Measurements from ENCODE around the gene INA. TPM values are rescaled to one million over a fixed set of nuclear protein-coding genes. Genes with fewer than 3 reads are reported as not detected.
"Not testable (repeated sequence)": the region's sequence is repeated elsewhere in the genome, so short reads cannot be mapped to it uniquely, and the experiment has no call there.

The INA gene
- polyA plus RNA-seq: not detected

DNA sequence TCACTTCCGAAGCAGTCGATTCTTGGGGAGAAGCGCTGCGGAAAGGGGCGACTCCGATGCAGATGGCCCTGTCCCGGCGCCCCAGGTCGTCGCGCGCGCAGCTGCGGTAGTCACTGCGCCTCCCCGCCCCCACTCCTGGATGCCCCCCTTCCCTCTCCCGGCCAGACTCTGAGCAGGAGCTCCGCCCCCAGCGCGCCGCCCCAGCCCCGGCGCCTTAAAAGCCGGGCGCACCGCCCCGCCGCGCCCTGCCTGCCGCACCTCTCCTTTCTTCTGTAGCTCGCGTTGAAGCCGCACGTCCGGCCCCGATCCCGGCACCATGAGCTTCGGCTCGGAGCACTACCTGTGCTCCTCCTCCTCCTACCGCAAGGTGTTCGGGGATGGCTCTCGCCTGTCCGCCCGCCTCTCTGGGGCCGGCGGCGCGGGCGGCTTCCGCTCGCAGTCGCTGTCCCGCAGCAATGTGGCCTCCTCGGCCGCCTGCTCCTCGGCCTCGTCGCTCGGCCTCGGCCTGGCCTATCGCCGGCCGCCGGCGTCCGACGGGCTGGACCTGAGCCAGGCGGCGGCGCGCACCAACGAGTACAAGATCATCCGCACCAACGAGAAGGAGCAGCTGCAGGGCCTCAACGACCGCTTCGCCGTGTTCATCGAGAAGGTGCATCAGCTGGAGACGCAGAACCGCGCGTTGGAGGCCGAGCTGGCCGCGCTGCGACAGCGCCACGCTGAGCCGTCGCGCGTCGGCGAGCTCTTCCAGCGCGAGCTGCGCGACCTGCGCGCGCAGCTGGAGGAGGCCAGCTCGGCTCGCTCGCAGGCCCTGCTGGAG is at the start of gene INA:
Gene INA, plus strand, starts transcription at position 243 of the 817 bp plus-strand sequence. Its CDS starts 74 bp downstream, at position 317.
- Mint-ChIP-seq H3K27me3 (peaks cover 55% of the 10 kb centered on the region), H3K4me3 (peak within 1 kb of the TSS in 3 of 4 donors; percentile 54 to 79 (median 68)), H3K4me1 (peaks cover 0 to 6% (median 3%) of the 10 kb centered on the region in 3 donors), H3K27ac (peak within 1 kb of the TSS in 1 of 3 donors; percentile 71), H3K36me3 (peaks cover 2% of the 10 kb centered on the region), H3K9me3 (peaks cover 0 to 5% (median 2%) of the 10 kb centered on the region in 3 donors)

DNA sequence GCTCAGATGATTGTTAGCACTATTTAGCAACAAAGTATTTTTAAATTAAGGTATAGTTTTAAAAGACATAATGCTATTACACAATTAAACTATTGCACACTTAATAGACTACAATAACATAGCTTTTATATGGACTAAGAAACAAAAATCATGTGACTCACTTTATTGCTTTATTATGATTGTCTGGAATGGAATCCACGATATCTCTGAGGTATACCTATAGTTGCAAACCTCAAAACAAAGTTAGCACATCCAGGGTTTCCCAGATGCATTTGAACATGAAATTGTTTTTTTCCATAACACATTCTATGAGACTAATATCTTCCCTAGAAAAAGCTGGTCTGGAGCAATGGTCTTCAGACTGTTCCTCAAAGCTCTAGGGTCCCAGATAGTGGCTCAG is 49.5 kb upstream of the INA start:
- Mint-ChIP-seq H3K36me3 (peaks cover 2% of the 10 kb centered on the region), H3K27me3 (peaks cover 1% of the 10 kb centered on the region), H3K4me3 (no peak overlapping the region), H3K9me3 (peaks cover 9 to 13% (median 11%) of the 10 kb centered on the region in 3 donors), H3K27ac (no peak overlapping the region), H3K4me1 (peaks cover 0 to 2% (median 0%) of the 10 kb centered on the region in 3 donors)

GRCh38 chr10:103231047-103231551 is 45.8 kb upstream of the INA start:
- H3K27me3 Mint-ChIP-seq: peaks cover 6% of the 10 kb centered on the region
- H3K4me1 Mint-ChIP-seq: peaks cover 8 to 10% (median 10%) of the 10 kb centered on the region in 3 donors
- H3K27ac Mint-ChIP-seq: no peak overlapping the region
- no peaks in the 10 kb centered on the region for H3K9me3 Mint-ChIP-seq
- H3K36me3 Mint-ChIP-seq: no peaks in the 10 kb centered on the region
- no peak overlapping the region for H3K4me3 Mint-ChIP-seq

DNA sequence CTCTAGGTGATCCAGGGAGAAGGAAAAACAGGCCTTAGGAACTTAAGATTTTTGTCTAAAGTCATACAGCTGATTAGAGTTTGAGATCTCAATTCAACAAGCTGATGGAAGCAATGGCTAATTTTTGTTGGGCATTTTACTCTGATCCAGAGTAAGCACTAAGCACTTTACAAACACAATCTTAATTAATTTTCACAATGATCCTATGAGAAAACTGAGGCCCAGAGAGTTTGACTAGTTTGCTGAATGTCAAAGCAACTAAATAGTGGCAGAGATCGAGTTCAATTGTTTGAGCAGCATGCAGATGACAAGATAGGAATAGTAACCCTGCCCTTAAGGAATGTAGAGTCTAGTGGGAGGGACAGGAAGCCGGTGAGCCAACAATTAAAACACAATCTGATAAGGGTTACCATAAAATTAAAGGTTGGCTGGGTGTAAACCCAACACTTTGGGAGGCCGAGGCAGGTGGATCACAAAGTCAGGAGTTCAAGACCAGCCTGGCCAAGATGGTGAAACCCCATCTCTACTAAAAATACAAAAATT is 44.7 kb upstream of the INA start:
- H3K27ac Mint-ChIP-seq: no peak overlapping the region
- H3K4me3 Mint-ChIP-seq: no peak overlapping the region
- H3K4me1 Mint-ChIP-seq: peaks cover 8 to 10% (median 10%) of the 10 kb centered on the region in 3 donors
- H3K36me3 Mint-ChIP-seq: no peaks in the 10 kb centered on the region
- no peaks in the 10 kb centered on the region for H3K9me3 Mint-ChIP-seq
- peaks cover 6% of the 10 kb centered on the region for H3K27me3 Mint-ChIP-seq

GRCh38 chr10:103232772-103233488 is 44.0 kb upstream of the INA start:
- Mint-ChIP-seq H3K9me3 (no peaks in the 10 kb centered on the region), H3K4me1 (peaks cover 8 to 10% (median 10%) of the 10 kb centered on the region in 3 donors), H3K27ac (peak overlapping the region in 1 of 3 donors; percentile 84), H3K27me3 (peaks cover 6% of the 10 kb centered on the region), H3K4me3 (no peak overlapping the region), H3K36me3 (no peaks in the 10 kb centered on the region)

DNA sequence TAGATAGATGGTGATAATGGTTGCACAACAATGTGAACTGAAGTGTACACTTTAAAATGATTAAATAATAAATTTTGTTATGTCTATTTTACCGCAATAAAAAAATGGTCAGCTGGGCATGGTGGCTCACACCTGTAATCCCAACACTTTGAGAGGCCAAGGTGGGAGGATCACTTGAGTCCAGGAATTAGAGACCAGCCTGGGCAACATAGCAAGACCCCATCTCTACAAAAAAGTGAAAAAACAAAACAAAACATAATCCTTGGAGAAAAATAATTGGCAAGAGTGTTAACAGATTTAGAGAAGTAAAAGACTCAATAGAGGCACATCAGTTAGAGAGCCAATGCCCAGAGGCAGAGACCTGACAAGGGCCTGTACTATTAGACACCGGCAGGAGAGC is 41.2 kb upstream of the INA start:
- peaks cover 1% of the 10 kb centered on the region for H3K36me3 Mint-ChIP-seq
- peak overlapping the region in 1 of 4 donors; percentile 30 for H3K4me3 Mint-ChIP-seq
- H3K9me3 Mint-ChIP-seq: no peaks in the 10 kb centered on the region
- peaks cover 15 to 25% (median 20%) of the 10 kb centered on the region in 3 donors for H3K4me1 Mint-ChIP-seq
- H3K27me3 Mint-ChIP-seq: peaks cover 6% of the 10 kb centered on the region
- H3K27ac Mint-ChIP-seq: no peak overlapping the region

- H3K9me3 Mint-ChIP-seq: no peaks in the 10 kb centered on the region
- H3K27ac Mint-ChIP-seq: no peak overlapping the region
- H3K4me3 Mint-ChIP-seq: peak overlapping the region in 1 of 4 donors; percentile 38
- H3K27me3 Mint-ChIP-seq: peaks cover 6% of the 10 kb centered on the region
- peaks cover 10 to 23% (median 18%) of the 10 kb centered on the region in 3 donors for H3K4me1 Mint-ChIP-seq
- H3K36me3 Mint-ChIP-seq: peaks cover 1% of the 10 kb centered on the region
These were observed 38.3 kb upstream of the INA start for GRCh38 chr10:103238506-103239252.

DNA sequence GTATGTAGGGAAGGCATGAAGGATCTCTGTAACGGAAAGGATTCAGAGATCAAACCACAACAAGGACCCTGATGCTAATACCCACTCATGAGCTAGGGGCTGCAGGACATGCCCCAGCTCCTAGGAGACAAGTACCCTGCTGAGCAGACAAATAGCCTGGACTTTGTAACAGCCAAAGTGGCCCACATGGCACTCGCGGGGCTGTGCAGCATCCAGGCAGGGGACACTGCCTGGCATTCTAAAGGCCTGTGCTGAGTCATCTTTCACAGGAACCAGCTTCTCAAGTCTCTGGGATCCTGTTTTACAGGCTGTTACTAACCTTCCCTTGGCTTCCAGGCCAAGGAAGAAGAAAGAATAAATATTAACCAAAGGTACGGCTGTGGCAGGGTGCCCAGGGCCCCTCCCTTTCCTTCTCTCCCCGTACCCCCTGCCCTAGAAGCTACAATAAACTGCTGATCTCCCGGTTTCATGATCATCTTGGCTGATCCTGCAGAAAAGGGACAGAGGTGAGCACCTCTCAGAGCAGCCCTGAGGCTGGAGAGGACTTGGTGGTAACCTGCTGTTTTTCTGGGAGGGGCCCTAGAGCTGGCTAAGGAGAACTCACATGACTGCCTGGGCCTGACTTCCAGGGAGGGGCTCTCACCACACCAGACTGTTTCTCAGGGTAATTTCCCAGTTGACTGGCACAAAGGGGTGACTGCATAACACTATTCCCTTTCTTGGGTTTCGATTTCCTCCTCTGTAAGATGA is 35.5 kb upstream of the INA start:
- peak overlapping the region in 1 of 4 donors; percentile 32 for H3K4me3 Mint-ChIP-seq
- H3K4me1 Mint-ChIP-seq: peaks cover 11 to 22% (median 12%) of the 10 kb centered on the region in 3 donors
- no peaks in the 10 kb centered on the region for H3K9me3 Mint-ChIP-seq
- peaks cover 4% of the 10 kb centered on the region for H3K27me3 Mint-ChIP-seq
- H3K27ac Mint-ChIP-seq: no peak overlapping the region
- H3K36me3 Mint-ChIP-seq: peaks cover 1% of the 10 kb centered on the region

DNA sequence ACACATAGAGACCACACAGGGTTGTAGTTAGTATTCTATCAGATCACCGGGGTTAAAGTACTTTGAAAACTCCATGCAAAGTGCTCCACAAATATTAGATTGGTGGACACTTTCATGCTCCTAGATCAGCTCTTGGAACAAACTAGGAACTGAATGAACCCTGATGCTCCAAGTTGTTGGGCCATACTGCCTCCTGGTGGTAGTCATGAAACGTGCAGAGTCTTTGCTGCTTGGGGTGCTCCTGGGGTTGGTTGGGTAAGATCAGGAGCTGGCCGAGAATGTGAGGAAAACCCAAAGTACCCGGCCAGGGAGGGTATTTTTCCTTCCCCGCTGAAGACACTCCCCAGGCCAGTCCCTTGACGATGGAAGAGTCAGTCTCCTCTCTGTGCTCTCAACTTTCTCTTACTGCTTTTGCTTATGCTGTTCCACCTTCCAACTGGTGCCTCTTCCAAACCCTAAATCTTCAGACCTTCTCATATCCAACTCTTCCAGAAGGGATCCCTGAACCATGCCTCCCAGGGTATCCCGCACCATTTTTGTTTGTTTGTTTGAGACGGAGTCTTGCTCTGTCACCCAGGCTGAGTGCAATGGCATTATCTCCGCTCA is 32.2 kb upstream of the INA start:
- Mint-ChIP-seq H3K27ac (no peak overlapping the region), H3K36me3 (no peaks in the 10 kb centered on the region), H3K27me3 (peaks cover 4% of the 10 kb centered on the region), H3K9me3 (no peaks in the 10 kb centered on the region), H3K4me1 (peaks cover 8 to 14% (median 11%) of the 10 kb centered on the region in 3 donors), H3K4me3 (no peak overlapping the region)

- not testable (repeated sequence) for H3K4me3 Mint-ChIP-seq, H3K27me3 Mint-ChIP-seq, H3K9me3 Mint-ChIP-seq, H3K36me3 Mint-ChIP-seq, H3K27ac Mint-ChIP-seq, H3K4me1 Mint-ChIP-seq
These were observed 31.4 kb upstream of the INA start, which contains the start of gene RPEL1 for GRCh38 chr10:103245587-103245986. TSS of gene RPEL1 (plus strand) at chr10:103245887. CDS start at chr10:103245997, 110 bp downstream.

- Mint-ChIP-seq H3K4me3 (no peak overlapping the region), H3K27ac (no peak overlapping the region), H3K27me3 (peaks cover 4% of the 10 kb centered on the region), H3K36me3 (no peaks in the 10 kb centered on the region), H3K4me1 (peaks cover 3 to 7% (median 4%) of the 10 kb centered on the region in 3 donors), H3K9me3 (peaks cover 0 to 2% (median 0%) of the 10 kb centered on the region in 3 donors)
These were observed 30.6 kb upstream of the INA start for GRCh38 chr10:103246324-103246723.

- Mint-ChIP-seq H3K4me3 (no peak overlapping the region), H3K9me3 (peaks cover 0 to 5% (median 3%) of the 10 kb centered on the region in 3 donors), H3K36me3 (no peaks in the 10 kb centered on the region), H3K27ac (no peak overlapping the region), H3K27me3 (no peaks in the 10 kb centered on the region), H3K4me1 (peaks cover 0 to 2% (median 0%) of the 10 kb centered on the region in 3 donors)
These were observed 22.8 kb upstream of the INA start for GRCh38 chr10:103254113-103254512.

DNA sequence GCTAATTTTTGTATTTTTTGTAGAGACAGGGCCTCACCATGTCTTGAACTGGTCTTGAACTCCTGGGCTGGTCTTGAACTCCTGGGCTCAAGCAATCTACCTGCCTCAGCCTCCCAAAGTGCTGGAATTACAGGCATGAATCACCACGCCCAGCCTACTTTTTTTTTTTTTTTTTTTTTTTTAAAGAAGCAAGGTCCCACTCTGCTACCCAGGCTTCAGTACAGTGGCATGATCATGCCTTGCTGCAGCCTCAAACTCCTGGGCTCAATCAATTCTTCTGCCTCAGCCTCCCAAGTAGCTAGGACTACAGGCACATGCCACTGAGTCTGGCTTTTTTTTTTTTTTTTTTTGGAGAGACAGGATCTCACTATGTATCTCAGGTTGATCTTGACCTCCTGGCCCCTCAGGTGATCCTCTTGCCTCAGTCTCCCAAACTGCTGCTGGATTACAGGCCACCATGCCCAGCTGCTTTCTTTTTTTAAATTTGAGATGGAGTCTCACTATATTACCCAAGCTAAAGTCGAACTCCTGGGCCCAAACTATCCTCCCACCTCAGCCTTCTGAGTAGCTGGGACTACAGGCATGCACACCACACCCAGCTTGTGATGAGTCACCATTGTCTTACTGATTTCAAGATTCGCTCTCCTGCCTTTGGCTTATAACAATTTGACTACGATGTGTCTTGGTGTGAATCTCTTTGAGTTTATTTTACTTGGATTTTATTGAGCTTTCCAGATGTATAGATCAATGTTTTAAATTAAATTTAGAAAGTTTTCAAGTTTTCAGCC is 22.2 kb upstream of the INA start:
- no peak overlapping the region for H3K27ac Mint-ChIP-seq
- H3K9me3 Mint-ChIP-seq: peaks cover 0 to 9% (median 6%) of the 10 kb centered on the region in 3 donors
- H3K27me3 Mint-ChIP-seq: no peaks in the 10 kb centered on the region
- H3K4me1 Mint-ChIP-seq: peaks cover 0 to 2% (median 0%) of the 10 kb centered on the region in 3 donors
- no peak overlapping the region for H3K4me3 Mint-ChIP-seq
- H3K36me3 Mint-ChIP-seq: no peaks in the 10 kb centered on the region
